Muscle of arm (tissue), 14 donors: ENCODE results near the gene TPP2. TPM values are rescaled to one million over a fixed set of nuclear protein-coding genes. Genes with fewer than 3 reads are reported as not detected.
A peak's percentile ranks its signal among the peaks of the same experiment; 100 is the strongest.

Experiments used
- DNase-seq: peaks from one replicate; pipeline ENCODE4 v3.0.0-alpha.2; 2013
- long read RNA-seq, 11 donors: transcript quantifications; one replicate each; lab custom pipeline, GENCODE V29; 2026
- polyA plus RNA-seq, 12 donors: library from polyadenylated mRNA; unstranded; fragments of 120-200 nt; gene quantifications; one replicate each; pipeline ENCODE4 v1.2.1, GENCODE V29; 2013; ENCODE audit not compliant: insufficient read length in 12 of 12

TPP2 gene
- polyA plus RNA-seq, result 10 to 100 TPM; 23.4 to 77.3 (median 64.1) TPM
- long read RNA-seq, donor 1, result 0 reads
- long read RNA-seq, donor 2, transcript TPP2-202 (29 exons, 3,931 nt), result major isoform, 5 of 18 reads
- long read RNA-seq, donor 2, partial matches to known transcripts, result 13 of 18 reads
- long read RNA-seq, donor 2, other reads (novel, unspliced or antisense), result 0 of 18 reads
- long read RNA-seq, donor 3, result 0 reads
- long read RNA-seq, donor 4, result 0 reads
- long read RNA-seq, donor 5, partial matches to known transcripts, result 0 of 2 reads
- long read RNA-seq, donor 5, other reads (novel, unspliced or antisense), result 0 of 2 reads
- long read RNA-seq, donor 6, partial matches to known transcripts, result 0 of 3 reads
- long read RNA-seq, donor 6, other reads (novel, unspliced or antisense), result 0 of 3 reads
- long read RNA-seq, donor 7, partial matches to known transcripts, result 0 of 1 reads
- long read RNA-seq, donor 7, other reads (novel, unspliced or antisense), result 0 of 1 reads
- long read RNA-seq, donor 8, partial matches to known transcripts, result 0 of 2 reads
- long read RNA-seq, donor 8, other reads (novel, unspliced or antisense), result 0 of 2 reads
- long read RNA-seq, donor 9, result 0 reads
- long read RNA-seq, donor 10, partial matches to known transcripts, result 6 of 8 reads
- long read RNA-seq, donor 10, other reads (novel, unspliced or antisense), result 0 of 8 reads
- long read RNA-seq, donor 11, full-length matches to known transcripts, result 4 of 4 reads
- long read RNA-seq, donor 11, partial matches to known transcripts, result 0 of 4 reads
- long read RNA-seq, donor 11, other reads (novel, unspliced or antisense), result 0 of 4 reads

DNA sequence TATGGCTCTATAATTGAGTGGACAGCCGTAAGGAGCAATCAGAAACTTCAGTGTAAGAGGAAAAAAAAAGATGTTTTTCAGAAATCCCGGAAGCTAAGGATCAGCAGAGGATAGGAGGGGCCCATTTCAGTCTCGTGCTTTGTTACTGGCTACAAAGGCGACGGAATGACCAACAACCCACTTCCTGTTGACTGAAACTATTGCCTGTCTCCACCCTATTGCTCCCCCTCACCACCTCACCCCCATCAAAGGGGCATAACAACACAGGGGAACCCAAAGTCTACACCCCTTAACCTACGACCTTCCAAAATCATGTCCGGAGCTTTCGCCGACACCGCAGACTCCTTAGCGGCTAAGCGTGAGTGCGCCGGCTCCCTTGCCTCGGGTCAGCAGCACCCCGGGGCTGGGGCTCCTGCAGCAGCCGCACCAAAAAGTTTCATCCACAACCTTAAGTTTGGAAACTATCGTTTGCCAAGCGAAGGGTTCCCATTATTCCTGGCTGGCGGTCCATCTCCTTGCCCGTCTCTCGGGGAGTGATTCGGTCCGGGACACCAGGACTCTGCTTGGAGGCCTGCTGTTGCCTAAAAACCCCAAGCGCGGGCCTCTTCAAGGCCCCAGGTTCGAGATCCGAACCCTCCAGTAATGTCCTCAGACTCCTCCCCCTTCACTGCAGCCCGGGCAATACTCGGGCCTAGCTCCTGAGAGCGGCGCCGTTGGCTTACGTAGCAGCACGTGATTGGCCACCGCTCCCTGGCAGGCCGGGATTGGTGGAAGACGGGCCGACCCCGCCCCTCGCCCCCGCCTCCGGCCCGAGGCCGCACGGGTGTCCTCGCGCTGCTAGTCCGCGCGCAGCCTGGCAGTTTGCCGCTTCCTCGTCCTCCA, at the start of gene TPP2:
TPP2 (plus strand) TSS at position 840 of the 882 bp plus-strand sequence. CDS start 53 bp downstream, outside the sequence.
- DNase-seq, result peak; percentile 99

DNA sequence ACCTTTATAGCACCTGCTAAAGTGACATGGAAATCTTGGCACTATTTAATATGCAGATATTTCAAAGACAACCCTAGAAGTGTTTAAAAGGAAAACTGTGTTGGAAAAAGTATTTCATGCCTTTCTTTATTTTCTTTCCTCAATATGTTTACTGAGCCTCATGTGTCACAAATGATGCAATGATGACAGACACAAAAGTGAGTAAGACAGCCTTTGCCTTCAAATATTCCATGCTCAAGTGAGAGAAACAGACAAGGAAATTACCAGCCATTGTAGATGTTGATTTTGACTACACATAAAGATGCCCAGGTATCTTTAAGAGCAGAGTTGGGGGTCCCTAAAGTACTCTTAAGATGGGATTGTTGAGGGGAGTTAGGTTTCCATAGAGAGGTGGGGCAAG, 48.0 kb upstream of the TPP2 start:
- DNase-seq, result no peak

DNA sequence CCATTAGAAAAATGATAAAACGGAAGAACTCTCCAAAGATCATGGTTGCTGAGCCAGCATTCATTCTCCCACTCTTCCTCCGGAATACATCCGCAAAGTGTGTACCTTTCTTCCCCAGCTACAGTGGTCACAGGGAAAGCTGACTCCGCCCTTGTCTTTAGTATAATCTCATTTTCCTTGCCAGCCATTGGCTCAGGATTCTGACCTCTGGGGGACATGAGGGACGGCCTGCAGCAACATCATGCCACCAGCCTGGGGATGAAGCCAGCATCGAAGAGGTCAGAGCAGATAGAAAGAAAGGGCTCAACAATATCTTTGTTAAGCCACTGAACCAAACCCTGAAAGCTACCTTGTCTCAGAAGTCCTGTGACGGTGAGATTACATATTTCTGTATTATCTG, 46.3 kb upstream of the TPP2 start:
- no peak for DNase-seq

DNA sequence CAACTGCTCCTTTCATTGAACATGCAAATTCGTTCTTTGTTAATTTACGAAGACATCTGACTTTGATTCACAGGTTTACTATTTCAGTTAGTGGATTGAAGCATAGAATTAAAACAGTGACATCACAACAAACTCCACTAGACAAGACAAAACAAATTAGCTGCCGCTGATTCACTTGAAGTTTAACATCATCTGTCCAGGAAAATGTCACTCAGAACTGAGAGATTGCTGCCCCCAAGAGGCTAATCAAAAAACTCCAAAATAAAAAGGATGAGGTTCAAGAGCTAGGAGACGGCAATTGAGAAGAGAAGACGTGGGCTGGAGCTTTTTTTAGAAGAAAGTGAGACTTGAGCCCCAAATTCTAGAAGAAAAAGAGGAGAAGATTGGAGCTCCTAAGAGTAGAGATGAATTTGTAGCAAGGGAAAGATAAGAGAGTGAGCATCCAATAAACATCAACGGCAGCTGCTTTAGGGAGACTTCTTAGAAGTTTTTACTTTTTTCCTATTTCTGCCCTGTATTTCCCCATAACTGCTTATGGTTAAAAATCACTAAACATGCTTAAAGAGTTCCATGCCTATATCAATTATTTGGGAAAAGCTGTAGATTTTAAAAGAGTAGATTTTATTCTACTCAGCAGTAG, 40.8 kb upstream of the TPP2 start:
- peak; percentile 14 for DNase-seq

DNA sequence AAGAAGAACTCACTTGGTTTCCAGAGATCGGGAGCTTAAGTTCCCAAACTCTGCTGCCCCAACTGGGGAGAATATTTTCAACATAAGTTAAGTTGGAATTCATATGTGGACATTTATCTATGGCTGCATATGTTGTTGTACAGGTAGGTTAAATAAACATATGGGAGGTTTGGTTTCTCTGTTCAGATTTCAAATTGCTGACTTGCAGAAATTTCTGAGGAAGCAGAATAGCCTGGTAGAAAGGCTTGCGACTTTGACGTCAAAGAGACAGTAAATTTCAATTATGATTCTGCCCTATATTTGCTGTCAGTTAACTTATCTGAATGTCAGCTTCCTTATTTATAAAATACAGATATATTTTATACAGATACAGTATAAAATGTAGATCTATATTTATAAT, 40.0 kb upstream of the TPP2 start:
- DNase-seq, result no peak

DNA sequence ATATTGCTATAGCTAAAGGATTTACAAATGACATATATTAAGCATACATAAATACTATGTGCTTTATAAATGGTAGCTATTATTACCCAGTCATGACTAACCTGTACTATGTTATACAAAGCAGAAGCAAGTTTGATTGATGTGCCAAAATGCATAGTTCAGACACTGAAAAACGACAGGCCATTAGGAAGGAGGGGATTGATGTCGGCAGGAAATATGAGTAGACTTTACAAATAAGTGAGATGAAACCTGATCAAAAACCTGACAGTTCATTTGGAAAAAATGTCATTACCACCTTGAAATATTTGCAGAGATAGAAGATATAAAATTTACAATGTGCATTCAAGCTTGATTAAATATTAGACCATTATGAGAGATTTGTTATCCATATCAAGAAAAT, 38.8 kb upstream of the TPP2 start:
- DNase-seq, result no peak

DNA sequence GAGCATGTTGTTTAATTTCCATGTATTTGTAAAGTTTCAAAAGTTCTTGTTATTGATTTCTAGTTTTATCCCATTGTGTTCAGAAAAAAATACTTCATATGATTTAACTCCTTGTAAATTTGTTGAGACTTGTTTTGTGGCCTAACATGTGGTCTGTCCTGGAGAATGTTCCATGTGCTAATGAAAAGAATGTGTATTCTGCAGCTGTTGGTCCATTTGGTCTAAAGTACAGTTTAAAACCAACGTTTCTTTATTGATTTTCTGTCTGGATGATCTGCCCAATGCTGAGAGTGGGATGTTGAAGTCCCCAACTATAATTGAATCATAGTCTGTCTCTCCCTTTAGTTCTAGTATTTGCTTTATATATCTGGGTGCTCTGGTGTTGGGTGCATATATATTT, 34.9 kb upstream of the TPP2 start:
- no peak for DNase-seq

DNA sequence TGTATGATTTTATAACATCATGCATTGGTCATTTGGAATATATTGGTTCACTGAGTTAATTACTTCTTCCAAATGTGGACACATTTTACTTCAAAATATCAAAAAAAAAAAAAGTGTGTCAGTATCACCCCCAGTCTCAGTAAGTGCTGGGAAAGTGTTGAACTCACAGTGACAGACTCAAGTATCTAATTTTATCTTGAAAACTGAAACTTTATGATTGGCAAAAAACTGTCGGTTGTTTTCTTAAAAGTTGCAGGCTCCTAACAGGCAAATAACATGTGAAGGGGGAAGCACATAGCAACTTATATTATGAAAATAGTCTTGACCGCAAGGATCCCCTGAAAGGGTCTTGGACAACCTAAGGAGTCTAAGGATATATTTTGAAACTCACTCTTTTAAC, 33.5 kb upstream of the TPP2 start:
- no peak for DNase-seq

DNA sequence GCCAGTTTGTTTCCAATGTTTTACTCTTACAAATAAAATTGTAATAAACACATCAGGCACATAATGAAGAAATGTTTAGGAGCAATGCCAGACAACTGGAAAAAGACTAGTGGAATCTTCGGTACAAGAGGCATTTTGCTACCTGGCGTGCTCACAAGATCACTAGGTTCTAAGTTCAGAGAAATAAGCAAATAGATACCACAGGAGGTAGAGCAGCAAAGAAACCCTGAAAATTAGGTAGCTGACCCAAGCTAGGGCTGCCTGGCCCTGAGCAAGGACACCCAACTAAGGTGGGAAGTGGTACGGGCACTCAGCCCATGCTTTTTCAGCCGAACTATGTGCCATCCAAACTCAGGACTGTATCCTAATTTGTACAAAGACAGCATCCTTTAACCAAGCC, 32.2 kb upstream of the TPP2 start:
- DNase-seq, result no peak

DNA sequence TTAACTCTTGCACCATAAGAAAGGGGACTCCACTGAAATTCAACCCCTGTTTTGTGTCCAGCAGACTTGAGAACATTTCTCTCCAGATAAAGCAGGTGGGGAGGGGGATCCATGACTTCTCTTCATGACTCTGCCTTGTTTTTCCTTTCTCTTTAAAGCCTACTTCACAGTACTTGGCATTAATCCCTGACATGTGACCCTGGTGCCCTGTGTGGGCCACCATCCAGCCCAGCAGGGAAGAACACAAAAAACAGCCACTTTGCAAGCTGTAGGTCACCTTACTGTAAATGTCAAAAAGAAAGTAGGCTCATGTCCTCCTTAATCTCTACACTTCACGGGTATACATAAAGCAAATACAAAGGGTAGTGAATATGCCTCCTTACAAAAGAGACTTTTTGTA, 30.3 kb upstream of the TPP2 start:
- no peak for DNase-seq

DNA sequence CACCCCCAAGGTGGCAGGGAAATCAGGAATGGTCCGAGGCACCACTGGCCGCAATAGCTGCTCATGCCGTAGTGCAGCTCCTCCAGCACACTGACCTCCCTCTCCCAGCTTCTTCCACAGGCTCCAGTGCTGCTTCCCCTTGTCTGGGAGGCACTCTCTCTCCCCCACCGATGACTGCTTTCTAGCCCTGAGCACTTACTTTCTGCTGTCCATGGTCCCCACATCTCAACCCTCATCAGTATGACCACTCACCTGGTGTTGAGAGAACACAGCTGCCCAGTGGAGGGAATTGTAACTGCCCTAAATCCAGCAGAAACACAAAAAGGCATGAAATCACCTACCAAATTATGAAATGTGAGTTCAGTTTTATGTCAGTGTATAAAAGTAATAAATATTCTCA, 28.9 kb upstream of the TPP2 start:
- no peak for DNase-seq

DNA sequence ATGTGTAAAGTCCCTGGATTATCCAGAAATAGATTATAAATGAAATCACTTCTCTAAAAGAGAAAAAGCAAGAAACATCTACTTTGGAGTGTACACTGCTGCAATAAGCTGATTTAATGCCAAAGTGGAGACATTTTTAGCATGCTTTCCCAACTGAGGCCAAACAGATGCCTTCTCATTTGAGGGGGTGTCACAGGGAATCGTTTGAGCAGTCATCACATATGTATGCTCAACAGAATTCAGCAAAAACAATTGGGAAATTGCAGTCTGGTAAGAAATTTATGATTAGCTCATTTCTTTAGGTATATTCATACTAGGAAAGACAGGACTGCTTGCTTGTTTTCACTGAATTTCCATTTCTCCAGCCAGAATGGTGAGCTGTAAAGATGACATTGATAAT, 27.3 kb upstream of the TPP2 start:
- DNase-seq, result no peak

DNA sequence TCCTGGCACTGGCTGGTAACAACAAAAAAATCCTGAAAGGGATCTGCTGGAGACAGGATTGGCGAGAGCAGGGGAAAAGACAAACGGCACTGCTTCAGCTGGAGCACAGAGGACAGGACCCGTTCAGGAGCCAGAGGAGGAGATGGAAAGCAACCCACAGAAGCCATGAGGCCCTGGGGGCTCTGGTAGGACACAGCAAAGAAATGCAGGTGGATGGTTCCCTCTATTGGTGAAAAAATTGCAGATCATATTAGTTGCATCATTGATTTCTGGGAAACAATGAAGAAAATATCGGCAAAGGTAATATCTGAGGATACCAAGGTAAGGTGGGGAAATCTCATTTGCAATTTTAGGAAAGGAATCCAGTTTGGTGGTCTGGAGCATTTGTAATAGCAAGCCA, 25.7 kb upstream of the TPP2 start:
- DNase-seq, result no peak

DNA sequence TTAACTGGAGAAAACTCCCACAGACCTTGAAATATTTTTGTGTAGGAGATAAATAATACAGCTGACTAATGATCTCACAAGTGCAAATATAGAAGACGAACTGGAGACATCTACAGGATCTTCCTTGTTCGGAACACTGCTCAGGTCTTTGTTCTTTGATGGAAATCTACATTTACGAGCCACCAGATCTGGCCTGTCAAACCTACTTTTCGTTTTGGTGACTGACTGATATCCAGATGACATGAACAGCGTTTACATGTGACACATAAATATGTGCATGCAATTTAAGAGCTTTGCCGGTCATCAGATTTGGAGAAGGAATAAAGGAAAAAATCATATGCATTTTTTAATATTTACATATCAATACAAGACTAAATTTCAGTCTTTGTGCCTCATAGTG, 24.5 kb upstream of the TPP2 start:
- DNase-seq, result no peak

DNA sequence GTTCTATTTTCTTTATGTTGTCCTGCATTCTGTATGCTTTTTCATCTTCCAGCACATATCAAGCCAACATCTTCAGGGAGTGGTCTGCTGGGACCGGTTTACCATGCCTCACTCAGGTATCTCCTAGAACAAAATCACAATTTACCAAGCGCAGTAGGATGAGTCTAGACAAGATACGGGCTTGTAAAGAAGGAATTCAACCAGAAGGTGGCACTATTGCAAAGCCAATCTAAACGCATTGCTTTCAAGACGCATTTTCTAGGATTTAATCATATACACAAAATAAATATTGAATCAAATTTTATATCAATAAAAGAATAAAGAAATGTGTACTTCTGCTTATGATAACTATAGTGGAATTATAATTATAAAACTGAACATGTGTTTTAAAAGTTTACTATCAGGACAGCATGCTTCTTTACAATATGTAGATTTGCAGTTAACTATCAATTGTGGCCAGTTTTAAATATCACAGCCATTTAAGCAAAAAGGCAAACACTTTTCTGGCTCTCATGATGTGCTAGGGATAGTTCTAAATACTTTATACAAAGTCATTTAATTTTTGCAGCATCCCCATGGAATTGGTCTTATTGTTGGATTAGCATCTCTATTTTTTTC, 16.1 kb upstream of the TPP2 start:
- DNase-seq, result peak; percentile 73

DNA sequence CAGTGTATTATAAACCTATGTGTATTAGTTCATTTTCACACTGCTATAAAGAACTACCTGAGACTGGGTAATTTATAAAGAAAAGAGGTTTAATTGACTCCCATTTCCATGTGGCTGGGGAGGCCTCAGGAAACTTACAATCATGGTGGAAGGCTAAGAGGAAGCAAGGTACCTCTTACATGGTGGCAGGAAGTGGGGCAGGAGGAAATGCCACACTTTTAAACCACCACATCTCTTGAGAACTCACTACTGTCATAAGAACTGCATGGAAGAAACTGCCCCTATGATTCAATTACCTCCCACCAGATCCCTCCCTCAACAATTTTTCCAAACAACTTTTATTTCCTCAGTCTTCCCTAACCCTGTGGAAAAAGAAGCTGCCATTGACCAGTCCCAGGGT, 14.5 kb upstream of the TPP2 start:
- no peak for DNase-seq

DNA sequence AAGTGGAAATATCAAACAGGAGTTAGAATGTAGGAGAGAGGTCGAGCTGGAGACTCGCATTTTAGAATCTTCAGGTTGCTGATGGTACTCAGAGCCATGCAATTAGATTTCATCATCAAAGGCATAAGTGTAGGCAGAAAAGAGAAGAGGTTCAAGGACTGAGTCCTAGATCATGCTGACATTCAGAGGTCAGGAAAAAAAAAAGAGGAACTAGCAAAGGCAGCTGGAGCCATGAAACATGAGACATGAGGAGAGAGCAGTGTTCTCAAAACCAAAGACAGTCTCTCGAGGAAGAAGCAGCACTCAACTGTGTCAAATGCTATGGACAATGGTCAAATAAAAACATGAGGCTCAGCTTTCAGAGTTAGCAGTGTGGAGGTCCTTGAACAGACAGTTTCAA, 12.4 kb upstream of the TPP2 start:
- DNase-seq, result no peak

DNA sequence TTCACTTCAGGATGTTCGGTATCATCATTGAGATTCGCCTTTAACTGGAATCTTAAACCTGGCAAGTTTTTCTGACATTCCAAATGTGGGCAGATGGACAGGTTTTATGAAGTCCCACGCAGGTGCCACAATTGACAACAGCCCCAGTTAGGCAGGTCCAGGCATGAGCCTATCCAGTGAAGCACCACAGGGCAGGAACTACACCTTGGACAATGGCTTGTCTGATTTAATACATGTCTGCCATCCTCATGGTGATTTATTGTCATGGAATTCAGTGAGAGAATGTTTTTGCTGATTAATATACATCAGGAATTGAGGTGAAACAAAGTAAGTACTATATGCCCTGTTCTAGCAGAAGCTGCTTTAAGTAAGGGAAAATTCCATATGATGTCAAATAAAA, 10.2 kb upstream of the TPP2 start:
- DNase-seq, result no peak

DNA sequence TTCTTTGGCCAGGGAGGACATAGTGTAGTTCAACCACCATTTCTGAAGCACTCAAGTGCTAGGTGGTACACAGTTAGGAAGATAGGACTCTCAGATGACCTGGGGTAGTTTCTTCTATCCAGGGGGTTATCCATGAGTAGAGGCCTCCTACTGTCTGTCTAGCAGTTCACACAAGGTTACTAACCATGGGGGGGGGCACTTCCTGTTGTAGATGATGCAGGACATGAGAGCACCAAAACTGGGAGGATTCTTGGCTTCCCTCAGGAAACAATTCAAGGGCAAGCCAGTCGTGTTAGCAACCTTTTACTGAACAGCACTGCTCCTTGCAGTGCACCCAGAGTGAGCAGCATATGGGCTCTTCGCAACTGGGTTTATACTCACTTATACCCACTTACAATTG, 8.9 kb upstream of the TPP2 start:
- no peak for DNase-seq

DNA sequence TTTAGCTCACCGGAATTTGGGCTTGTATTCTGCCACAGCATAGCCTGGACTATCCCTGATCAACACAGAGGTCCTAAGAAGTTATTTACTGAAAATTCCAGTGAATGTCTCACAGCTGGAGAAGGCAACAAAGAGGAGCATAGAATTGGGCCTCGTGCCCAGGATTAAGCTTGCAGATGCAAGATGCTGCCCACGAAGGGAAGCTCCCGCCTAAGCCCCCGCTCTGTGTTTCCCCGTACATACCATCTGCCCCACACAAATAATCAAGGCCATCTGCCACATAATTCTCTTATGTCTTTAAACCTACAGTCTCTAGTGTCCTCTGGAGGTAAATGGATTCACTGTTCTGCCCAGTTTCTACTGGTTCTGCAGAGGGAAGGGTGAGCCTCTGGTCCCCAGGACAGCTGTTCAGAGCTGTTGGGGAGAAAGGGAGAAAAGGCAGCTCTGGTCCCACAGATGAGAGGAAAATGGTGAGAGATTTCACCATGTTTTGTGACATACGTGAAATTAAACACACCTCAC, 7.4 kb upstream of the TPP2 start:
- DNase-seq, result no peak
